Upper lobe of left lung (tissue), 4 donors: ENCODE measurements around the gene PPP1R9A.

Source experiments
- POLR2A ChIP-seq, 4 donors: fragments of 450-650 bp; IDR thresholded peaks; one replicate each; pipeline ENCODE4 v1.5.1; 2016 to 2017; ENCODE audit warnings: antibody characterized with exemption in 4 of 4, mild to moderate bottlenecking in 2 of 4
- TF ChIP-seq, protein P1 (sequence below), 6 experiments: fragments of 450-650 bp in 4 of 6; fragments of 200-600 bp in 2 of 6; sonication (generic) in 2 of 6; IDR thresholded peaks; one replicate each; pipeline ENCODE4 v1.5.1; 2016 to 2019; ENCODE audit warnings: antibody characterized with exemption in 6 of 6

DNA sequence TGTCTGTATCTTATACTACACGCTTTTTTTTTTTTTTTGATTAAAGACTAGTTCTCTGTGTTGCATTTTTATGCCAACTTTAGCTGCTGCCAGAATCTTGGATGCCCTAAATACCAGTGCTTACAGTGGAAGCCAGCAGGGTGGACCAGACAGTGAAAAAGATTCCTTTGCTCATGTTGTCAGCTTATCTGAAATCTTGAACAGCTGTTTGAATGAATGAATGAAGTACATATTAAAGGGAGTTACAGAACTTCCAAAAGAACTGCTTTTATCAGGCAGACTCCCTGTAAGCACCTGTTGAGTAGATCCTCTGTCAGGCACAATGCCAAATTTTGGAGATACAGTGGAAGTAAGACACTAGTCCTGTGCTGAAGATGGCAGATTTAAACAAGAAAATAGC lies 184.9 kb downstream of the PPP1R9A start:
- TF ChIP-seq, protein P1, sequence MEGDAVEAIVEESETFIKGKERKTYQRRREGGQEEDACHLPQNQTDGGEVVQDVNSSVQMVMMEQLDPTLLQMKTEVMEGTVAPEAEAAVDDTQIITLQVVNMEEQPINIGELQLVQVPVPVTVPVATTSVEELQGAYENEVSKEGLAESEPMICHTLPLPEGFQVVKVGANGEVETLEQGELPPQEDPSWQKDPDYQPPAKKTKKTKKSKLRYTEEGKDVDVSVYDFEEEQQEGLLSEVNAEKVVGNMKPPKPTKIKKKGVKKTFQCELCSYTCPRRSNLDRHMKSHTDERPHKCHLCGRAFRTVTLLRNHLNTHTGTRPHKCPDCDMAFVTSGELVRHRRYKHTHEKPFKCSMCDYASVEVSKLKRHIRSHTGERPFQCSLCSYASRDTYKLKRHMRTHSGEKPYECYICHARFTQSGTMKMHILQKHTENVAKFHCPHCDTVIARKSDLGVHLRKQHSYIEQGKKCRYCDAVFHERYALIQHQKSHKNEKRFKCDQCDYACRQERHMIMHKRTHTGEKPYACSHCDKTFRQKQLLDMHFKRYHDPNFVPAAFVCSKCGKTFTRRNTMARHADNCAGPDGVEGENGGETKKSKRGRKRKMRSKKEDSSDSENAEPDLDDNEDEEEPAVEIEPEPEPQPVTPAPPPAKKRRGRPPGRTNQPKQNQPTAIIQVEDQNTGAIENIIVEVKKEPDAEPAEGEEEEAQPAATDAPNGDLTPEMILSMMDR (IDR thresholded peaks at IDR 0.05), result no peak
- TF ChIP-seq POLR2A (IDR thresholded peaks at IDR 0.05), result no peak
